GM12878 (cell line): ENCODE measurements around the gene GAGE1.
"Not testable (repeated sequence)": the region's sequence is repeated elsewhere in the genome, so short reads cannot be mapped to it uniquely, and the experiment has no call there.

Experiments
- CEBPB ChIP-seq, 2 experiments: fragments of 150-350 bp in 1 of 2; IDR thresholded peaks; 2 replicates each; pipeline ENCODE4 v1.6.1; 2012 to 2014; ENCODE audit warnings: low read depth in 2 of 2, low read length in 2 of 2, borderline replicate concordance in 1 of 2, inconsistent platforms in 1 of 2
- MTA2 ChIP-seq: fragments of 450-650 bp; IDR thresholded peaks from 2 replicates; pipeline ENCODE4 v1.6.1; 2016; ENCODE audit warnings: low read depth, mild to moderate bottlenecking, moderate library complexity
- NFIC ChIP-seq: IDR thresholded peaks from 2 replicates; pipeline ENCODE4 v1.6.1; 2012; ENCODE audit warnings: low read depth, mild to moderate bottlenecking, inconsistent platforms, low read length, moderate library complexity
- POLR2A ChIP-seq: IDR thresholded peaks from 2 replicates; pipeline ENCODE4 v1.6.1; 2011; ENCODE audit warnings: low read depth, mild to moderate bottlenecking, low read length
- RB1 ChIP-seq: fragments of 450-650 bp; formaldehyde crosslinking; IDR thresholded peaks from 2 replicates; pipeline ENCODE4 v1.6.1; 2017; ENCODE audit warnings: mild to moderate bottlenecking, borderline replicate concordance
- TF ChIP-seq, protein P1 (sequence below), 3 experiments: IDR thresholded peaks in 2 of 3; conservative IDR thresholded peaks in 1 of 3; 2 replicates each; pipeline ENCODE4 v1.5.1; 2011; ENCODE audit warnings: low read depth in 3 of 3, low read length in 3 of 3, mild to moderate bottlenecking in 3 of 3, control low read depth in 2 of 3, moderate library complexity in 2 of 3, inconsistent platforms in 1 of 3, mixed read lengths in 1 of 3; ENCODE audit not compliant: control insufficient read depth in 2 of 3, insufficient read depth in 1 of 3; ENCODE audit errors: extremely low read depth in 1 of 3

DNA sequence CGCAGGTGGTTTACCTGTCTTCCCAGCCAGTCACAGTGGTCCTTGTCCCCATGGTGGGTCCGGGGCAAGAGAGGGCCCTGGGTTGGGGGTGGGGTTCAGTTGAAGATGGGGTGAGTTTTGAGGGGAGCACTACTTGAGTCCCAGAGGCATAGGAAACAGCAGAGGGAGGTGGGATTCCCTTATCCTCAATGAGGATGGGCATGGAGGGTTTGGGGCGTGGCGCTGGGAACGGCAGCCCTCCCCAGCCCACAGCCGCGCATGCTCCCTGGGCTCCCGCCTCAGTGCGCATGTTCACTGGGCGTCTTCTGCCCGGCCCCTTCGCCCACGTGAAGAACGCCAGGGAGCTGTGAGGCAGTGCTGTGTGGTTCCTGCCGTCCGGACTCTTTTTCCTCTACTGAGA, 28.7 kb upstream of the GAGE1 start, which contains the start of gene GAGE12G:
- not testable (repeated sequence) for TF ChIP-seq CEBPB (IDR thresholded peaks at IDR 0.05; ENCODE audit: borderline replicate concordance in 1 of 2, low read depth in 2 of 2, low read length in 2 of 2); POLR2A; MTA2; RB1; NFIC
- TF ChIP-seq, protein P1, sequence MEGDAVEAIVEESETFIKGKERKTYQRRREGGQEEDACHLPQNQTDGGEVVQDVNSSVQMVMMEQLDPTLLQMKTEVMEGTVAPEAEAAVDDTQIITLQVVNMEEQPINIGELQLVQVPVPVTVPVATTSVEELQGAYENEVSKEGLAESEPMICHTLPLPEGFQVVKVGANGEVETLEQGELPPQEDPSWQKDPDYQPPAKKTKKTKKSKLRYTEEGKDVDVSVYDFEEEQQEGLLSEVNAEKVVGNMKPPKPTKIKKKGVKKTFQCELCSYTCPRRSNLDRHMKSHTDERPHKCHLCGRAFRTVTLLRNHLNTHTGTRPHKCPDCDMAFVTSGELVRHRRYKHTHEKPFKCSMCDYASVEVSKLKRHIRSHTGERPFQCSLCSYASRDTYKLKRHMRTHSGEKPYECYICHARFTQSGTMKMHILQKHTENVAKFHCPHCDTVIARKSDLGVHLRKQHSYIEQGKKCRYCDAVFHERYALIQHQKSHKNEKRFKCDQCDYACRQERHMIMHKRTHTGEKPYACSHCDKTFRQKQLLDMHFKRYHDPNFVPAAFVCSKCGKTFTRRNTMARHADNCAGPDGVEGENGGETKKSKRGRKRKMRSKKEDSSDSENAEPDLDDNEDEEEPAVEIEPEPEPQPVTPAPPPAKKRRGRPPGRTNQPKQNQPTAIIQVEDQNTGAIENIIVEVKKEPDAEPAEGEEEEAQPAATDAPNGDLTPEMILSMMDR (IDR thresholded peaks at IDR 0.05 in 2 of 3, conservative IDR thresholded peaks at IDR 0.05 in 1 of 3; ENCODE audit: control insufficient read depth in 2 of 3, extremely low read depth in 1 of 3, insufficient read depth in 1 of 3, low read depth in 3 of 3, low read length in 3 of 3): not testable (repeated sequence)
